Colonic mucosa (tissue), 4 donors: ENCODE data around the gene MTHFD1. TPM values are rescaled to one million over a fixed set of nuclear protein-coding genes. Genes with fewer than 3 reads are reported as not detected.
"Not testable (repeated sequence)": the region's sequence is repeated elsewhere in the genome, so short reads cannot be mapped to it uniquely, and the experiment has no call there.

Experiments used
- DNase-seq: peaks from one replicate; pipeline ENCODE4 v3.0.0-alpha.2; 2020
- H3K27ac ChIP-seq: fragments of 200-600 bp; one replicate; pipeline ENCODE4 v1.8.0; 2021
- H3K27me3 ChIP-seq: fragments of 200-600 bp; one replicate; pipeline ENCODE4 v1.8.0; 2021
- H3K36me3 ChIP-seq: fragments of 200-600 bp; one replicate; pipeline ENCODE4 v1.8.0; 2021
- H3K4me1 ChIP-seq: fragments of 200-600 bp; one replicate; pipeline ENCODE4 v1.8.0; 2021; ENCODE audit warnings: mild to moderate bottlenecking
- H3K4me3 ChIP-seq: fragments of 200-600 bp; one replicate; pipeline ENCODE4 v1.8.0; 2021
- H3K9ac ChIP-seq, 2 donors: one replicate each; pipeline ENCODE4 v1.7.0; 2013; ENCODE audit warnings: control low read depth in 2 of 2, low read depth in 2 of 2, low read length in 2 of 2
- H3K9me3 ChIP-seq: fragments of 200-600 bp; one replicate; pipeline ENCODE4 v1.8.0; 2021
- intact Hi-C: fragments of 100-400 bp; cut with DNase I; formaldehyde crosslinking; loops from one replicate; pipeline ENCODE4 v1.14.1; 2022
- total RNA-seq, 2 donors: library from RNA; stranded (reverse); fragmentation: NEBNext Ultra II Directional in 1 of 2; extraction: Animal tissue kit (Norgen Biotek cat#: 25700) in 1 of 2; gene quantifications; one replicate each; pipeline ENCODE4 v1.2.1, GENCODE V29; 2021
- TF ChIP-seq, protein P1 (sequence below): fragments of 200-600 bp; IDR thresholded peaks from one replicate; pipeline ENCODE4 v1.8.0; 2022; ENCODE audit warnings: antibody characterized with exemption, mild to moderate bottlenecking
- donor health status: healthy.
- donor health status: DM: no; HTN: no; CAD: no.
- donor health status: DM: no; HTN: no; CAD: no.

The MTHFD1 gene
- total RNA-seq, 2 donors from 2014 or later, result 38.1 to 123 TPM

DNA sequence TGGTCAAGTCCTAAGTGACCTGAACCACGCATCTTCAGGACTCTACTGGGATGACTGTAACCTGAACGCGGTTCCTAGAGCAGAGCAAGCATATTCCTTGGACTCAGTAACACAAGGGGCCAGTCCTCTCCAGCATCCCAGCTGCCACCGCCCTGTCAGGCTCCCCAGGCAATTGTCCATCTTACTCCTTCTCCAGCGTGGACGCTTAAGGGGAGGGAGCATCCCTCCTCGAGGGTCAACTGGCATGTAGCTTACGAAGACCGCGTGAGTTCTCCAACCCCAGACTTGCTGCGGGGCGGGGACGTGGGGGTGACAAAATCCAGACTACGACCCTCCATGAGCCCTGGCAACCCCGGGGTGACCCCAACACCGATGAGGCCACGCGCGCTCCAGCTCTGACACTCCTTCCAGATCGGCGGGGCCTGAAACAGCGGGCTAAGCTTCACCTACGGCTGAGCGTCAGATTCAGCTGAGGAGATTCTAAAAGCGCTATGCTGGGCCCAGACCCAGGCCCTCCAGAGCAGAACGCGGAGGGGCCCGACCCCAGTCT is 846 bp upstream of the MTHFD1 start:
- Histone ChIP-seq H3K27ac (peak overlapping the region; percentile 79), H3K9ac (peak overlapping the region; percentile 66 to 92), H3K4me1 (peaks cover 4% of the 10 kb centered on the region), H3K9me3 (no peaks in the 10 kb centered on the region), H3K36me3 (no peaks in the 10 kb centered on the region), H3K4me3 (peak overlapping the region; percentile 78), H3K27me3 (no peaks in the 10 kb centered on the region)
- DNase-seq, result peak; percentile 32
- TF ChIP-seq, protein P1, sequence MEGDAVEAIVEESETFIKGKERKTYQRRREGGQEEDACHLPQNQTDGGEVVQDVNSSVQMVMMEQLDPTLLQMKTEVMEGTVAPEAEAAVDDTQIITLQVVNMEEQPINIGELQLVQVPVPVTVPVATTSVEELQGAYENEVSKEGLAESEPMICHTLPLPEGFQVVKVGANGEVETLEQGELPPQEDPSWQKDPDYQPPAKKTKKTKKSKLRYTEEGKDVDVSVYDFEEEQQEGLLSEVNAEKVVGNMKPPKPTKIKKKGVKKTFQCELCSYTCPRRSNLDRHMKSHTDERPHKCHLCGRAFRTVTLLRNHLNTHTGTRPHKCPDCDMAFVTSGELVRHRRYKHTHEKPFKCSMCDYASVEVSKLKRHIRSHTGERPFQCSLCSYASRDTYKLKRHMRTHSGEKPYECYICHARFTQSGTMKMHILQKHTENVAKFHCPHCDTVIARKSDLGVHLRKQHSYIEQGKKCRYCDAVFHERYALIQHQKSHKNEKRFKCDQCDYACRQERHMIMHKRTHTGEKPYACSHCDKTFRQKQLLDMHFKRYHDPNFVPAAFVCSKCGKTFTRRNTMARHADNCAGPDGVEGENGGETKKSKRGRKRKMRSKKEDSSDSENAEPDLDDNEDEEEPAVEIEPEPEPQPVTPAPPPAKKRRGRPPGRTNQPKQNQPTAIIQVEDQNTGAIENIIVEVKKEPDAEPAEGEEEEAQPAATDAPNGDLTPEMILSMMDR, result no peak
- intact Hi-C loops, result no loop called here

DNA sequence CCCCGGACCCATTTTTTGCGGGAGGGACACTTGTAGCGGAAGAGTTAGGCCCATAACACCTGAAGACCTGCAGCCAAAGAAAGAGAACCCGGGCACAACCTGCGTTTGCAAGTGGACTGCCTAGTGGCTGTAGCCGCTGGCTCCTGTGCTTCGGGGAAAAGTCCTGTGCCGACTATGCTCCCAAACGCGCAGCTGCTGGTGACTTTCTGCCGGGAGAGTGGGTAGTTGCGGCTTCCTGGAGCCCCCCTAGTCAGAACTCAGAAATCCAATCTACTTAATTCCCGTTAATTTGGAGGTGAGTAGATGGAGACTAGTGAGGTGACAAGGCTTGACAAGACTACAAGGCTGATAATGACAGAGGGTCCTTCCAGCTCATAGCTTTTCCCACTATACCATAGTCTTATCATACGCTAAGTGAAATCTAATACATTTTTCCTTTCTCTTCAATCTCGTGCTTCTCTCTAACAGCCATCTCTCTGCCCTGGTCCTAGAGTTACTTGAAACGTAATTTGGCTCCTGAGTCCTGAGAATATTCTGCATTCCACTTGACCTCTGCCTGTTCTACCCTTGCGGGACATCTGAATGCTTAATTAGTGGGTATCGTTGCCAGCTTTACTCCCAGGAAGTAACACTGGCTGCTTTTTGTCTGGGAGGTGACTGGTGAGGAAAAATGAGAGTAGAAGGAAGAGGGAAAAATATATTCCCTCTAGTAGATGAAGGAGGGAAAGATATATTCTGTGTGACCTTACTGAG is 556 bp downstream of the MTHFD1 start:
- intact Hi-C loops, result no loop called here
- Histone ChIP-seq H3K9ac (peak overlapping the region; percentile 70 to 89), H3K36me3 (no peaks in the 10 kb centered on the region), H3K27me3 (no peaks in the 10 kb centered on the region), H3K4me1 (peaks cover 4% of the 10 kb centered on the region), H3K27ac (peak overlapping the region; percentile 79), H3K9me3 (no peaks in the 10 kb centered on the region), H3K4me3 (peak overlapping the region; percentile 78)
- TF ChIP-seq, protein P1, result no peak
- peak; percentile 54 for DNase-seq

DNA sequence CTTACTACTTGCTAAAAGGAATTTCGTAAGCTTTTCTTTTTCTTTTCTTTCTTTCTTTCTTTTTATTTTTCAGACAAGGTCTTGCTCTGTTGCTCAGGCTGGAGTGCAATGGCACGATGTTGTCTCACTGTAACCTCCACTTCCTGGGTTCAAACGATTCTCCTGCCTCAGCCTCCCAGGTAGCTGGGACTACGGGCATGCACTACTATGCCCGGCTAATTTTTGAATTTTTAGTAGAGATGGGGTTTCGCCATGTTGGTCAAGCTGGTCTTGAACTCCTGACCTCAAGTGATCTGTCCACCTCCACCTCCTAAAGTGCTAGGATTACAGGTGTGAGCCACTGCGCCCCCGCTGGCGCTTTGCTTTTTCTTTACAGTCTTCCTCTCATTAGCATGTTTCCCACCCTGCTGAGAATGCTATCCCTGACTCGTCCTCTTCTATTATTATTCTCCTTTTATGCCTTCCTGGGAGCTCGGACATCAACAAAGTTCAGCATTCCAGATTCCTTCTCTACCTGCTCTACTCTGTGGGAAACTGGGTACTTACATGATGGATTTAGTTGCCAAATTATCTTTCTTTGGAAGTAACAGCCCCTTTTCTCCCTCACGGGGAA is 3.1 kb downstream of the MTHFD1 start:
- Histone ChIP-seq H3K27me3 (no peaks in the 10 kb centered on the region), H3K9me3 (no peaks in the 10 kb centered on the region), H3K4me3 (no peak overlapping the region), H3K27ac (no peak overlapping the region), H3K9ac (no peak overlapping the region), H3K4me1 (peaks cover 10% of the 10 kb centered on the region), H3K36me3 (no peaks in the 10 kb centered on the region)
- no peak for DNase-seq
- intact Hi-C loops, result no loop called here
- TF ChIP-seq, protein P1, result no peak

DNA sequence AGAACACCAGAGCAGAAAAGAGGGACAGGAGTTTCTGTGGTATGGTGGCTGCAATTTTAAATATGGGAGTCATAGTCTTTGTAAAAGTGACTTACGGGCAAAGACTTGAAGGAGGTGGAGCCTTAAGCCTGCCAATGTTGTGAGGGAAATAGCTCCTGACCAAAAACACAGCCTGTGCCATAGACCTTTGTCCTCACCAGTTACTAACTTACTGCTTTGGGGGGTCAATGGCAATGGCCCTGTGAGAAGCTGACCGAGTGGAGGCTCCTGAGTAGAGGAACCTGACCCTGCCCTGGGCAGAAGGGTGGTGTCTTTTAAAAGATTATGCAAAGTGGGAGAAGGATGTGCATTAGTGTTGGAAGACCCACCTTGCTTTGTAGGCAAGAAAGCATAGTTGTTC is 3.8 kb downstream of the MTHFD1 start:
- no peaks in the 10 kb centered on the region for H3K36me3 ChIP-seq
- H3K4me3 ChIP-seq, result no peak overlapping the region
- no peaks in the 10 kb centered on the region for H3K9me3 ChIP-seq
- TF ChIP-seq, protein P1, result no peak
- DNase-seq, result no peak
- H3K27ac ChIP-seq, result no peak overlapping the region
- peaks cover 9% of the 10 kb centered on the region for H3K4me1 ChIP-seq
- no peak overlapping the region for H3K9ac ChIP-seq
- no peaks in the 10 kb centered on the region for H3K27me3 ChIP-seq
- intact Hi-C loops, result no loop called here

DNA sequence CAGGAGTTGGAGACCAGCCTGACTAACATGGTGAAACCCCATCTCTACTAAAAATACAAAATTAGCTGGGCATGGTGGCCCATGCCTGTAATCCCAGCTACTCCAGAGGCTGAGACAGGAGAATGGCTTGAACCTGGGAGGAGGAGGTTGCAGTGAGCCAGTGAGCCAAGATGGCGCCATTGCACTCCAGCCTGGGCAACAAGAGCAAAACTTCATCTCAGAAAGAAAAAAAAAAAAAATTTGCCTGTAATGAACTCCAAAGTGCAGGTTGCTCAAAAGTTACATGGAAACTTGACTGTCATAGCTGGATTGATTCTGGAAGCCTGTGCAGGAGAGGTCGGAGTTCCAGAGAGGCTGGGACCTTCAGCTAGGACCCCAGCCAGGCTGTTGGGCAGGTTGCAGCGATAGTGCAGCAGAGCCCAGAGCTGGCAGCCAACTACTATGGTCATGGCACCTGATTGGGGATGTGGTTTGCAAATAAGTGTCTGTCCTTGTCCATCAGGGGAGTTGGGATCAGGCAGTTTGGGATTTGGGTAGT is 5.1 kb downstream of the MTHFD1 start:
- H3K9ac ChIP-seq, DNase-seq, H3K36me3 ChIP-seq, H3K4me1 ChIP-seq, intact Hi-C loops, H3K9me3 ChIP-seq, H3K4me3 ChIP-seq, H3K27me3 ChIP-seq, H3K27ac ChIP-seq: not testable (repeated sequence)
